Transverse colon (tissue), 4 donors: ENCODE data around the gene EVI5.

ENCODE experiments used
- POLR2A ChIP-seq: fragments of 450-650 bp; IDR thresholded peaks from one replicate; pipeline ENCODE4 v1.6.1; 2016; ENCODE audit warnings: antibody characterized with exemption, mild to moderate bottlenecking, moderate library complexity
- POLR2AphosphoS5 ChIP-seq, 3 donors: sonication (generic); formaldehyde crosslinking; IDR thresholded peaks; one replicate each; pipeline ENCODE4 v1.6.1; 2016; ENCODE audit warnings: antibody characterized with exemption in 3 of 3
- TF ChIP-seq, protein P1 (sequence below), 5 experiments: fragments of 200-600 bp in 3 of 5; fragments of 450-650 bp in 2 of 5; sonication (generic) in 3 of 5; IDR thresholded peaks; 1 replicate in 2 of 5; 2 replicates in 3 of 5; pipeline ENCODE4 v1.5.1; 2016 to 2017; ENCODE audit warnings: antibody characterized with exemption in 5 of 5, inconsistent platforms in 3 of 5, mild to moderate bottlenecking in 2 of 5, moderate library complexity in 1 of 5

DNA sequence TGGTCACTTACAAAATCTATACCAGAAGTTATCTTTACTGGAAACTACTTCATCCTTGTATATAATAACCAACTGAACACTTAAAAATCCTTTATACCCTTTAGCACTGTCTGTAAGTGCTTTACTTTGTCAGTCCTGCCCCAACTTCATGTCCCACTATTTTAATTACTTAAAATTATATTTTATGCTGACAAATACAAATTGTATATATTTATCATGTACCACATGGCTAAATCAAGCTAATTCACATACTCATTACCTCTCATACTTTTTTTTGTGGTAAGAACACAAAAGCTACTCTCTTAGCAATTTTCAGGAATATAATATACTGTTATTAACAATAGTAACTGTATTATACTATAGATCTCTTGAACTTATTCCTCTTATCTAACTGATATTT, 63.0 kb downstream of the EVI5 start:
- TF ChIP-seq, protein P1, sequence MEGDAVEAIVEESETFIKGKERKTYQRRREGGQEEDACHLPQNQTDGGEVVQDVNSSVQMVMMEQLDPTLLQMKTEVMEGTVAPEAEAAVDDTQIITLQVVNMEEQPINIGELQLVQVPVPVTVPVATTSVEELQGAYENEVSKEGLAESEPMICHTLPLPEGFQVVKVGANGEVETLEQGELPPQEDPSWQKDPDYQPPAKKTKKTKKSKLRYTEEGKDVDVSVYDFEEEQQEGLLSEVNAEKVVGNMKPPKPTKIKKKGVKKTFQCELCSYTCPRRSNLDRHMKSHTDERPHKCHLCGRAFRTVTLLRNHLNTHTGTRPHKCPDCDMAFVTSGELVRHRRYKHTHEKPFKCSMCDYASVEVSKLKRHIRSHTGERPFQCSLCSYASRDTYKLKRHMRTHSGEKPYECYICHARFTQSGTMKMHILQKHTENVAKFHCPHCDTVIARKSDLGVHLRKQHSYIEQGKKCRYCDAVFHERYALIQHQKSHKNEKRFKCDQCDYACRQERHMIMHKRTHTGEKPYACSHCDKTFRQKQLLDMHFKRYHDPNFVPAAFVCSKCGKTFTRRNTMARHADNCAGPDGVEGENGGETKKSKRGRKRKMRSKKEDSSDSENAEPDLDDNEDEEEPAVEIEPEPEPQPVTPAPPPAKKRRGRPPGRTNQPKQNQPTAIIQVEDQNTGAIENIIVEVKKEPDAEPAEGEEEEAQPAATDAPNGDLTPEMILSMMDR (IDR thresholded peaks at IDR 0.05): no peak
- TF ChIP-seq POLR2AphosphoS5 (IDR thresholded peaks at IDR 0.05): no peak
- no peak for TF ChIP-seq POLR2A
